Measurements from ENCODE around the gene BAIAP2.
"Not testable (repeated sequence)": the region's sequence is repeated elsewhere in the genome, so short reads cannot be mapped to it uniquely, and the experiment has no call there.

BAIAP2 gene

GRCh38 chr17:81026266-81027036 lies 8.5 kb upstream of the BAIAP2 start:
- Mint-ChIP-seq H3K4me3 (no peak overlapping the region), H3K27ac (no peak overlapping the region), H3K36me3 (no peaks in the 10 kb centered on the region), H3K4me1 (peaks cover 12% of the 10 kb centered on the region), H3K9me3 (peaks cover 3% of the 10 kb centered on the region)
- DNase-seq (ENCODE audit: low spot score in 2 of 2) (no peak), ATAC-seq (no peak)

- H3K4me3 Mint-ChIP-seq = no peak overlapping the region
- no peak for DNase-seq (ENCODE audit: low spot score in 2 of 2)
- ATAC-seq = no peak
- peaks cover 12% of the 10 kb centered on the region for H3K4me1 Mint-ChIP-seq
- H3K36me3 Mint-ChIP-seq = no peaks in the 10 kb centered on the region
- H3K9me3 Mint-ChIP-seq = peaks cover 3% of the 10 kb centered on the region
- H3K27ac Mint-ChIP-seq = no peak overlapping the region
Measured at GRCh38 chr17:81027038-81027437, 7.9 kb upstream of the BAIAP2 start.

- no peak overlapping the region for H3K27ac Mint-ChIP-seq
- H3K9me3 Mint-ChIP-seq = peaks cover 3% of the 10 kb centered on the region
- no peaks in the 10 kb centered on the region for H3K36me3 Mint-ChIP-seq
- peak; percentile 56 for ATAC-seq
- DNase-seq (ENCODE audit: low spot score in 2 of 2) = no peak
- no peak overlapping the region for H3K4me3 Mint-ChIP-seq
- peaks cover 13% of the 10 kb centered on the region for H3K4me1 Mint-ChIP-seq
Measured at GRCh38 chr17:81027591-81028505, 7.1 kb upstream of the BAIAP2 start.

- peaks cover 3% of the 10 kb centered on the region for H3K9me3 Mint-ChIP-seq
- H3K4me3 Mint-ChIP-seq = no peak overlapping the region
- DNase-seq (ENCODE audit: low spot score in 2 of 2) (no peak), ATAC-seq (no peak)
- no peaks in the 10 kb centered on the region for H3K36me3 Mint-ChIP-seq
- no peak overlapping the region for H3K27ac Mint-ChIP-seq
- H3K4me1 Mint-ChIP-seq = peaks cover 18% of the 10 kb centered on the region
Measured at GRCh38 chr17:81028506-81028858, 6.5 kb upstream of the BAIAP2 start.

- Mint-ChIP-seq H3K4me3 (no peak overlapping the region), H3K27ac (no peak overlapping the region), H3K36me3 (peaks cover 1% of the 10 kb centered on the region), H3K4me1 (peaks cover 21% of the 10 kb centered on the region), H3K9me3 (peaks cover 3% of the 10 kb centered on the region)
- DNase-seq (ENCODE audit: low spot score in 2 of 2) (no peak), ATAC-seq (no peak)
Measured at GRCh38 chr17:81029859-81030258, 5.1 kb upstream of the BAIAP2 start.

GRCh38 chr17:81030312-81030711 lies 4.6 kb upstream of the BAIAP2 start:
- not testable (repeated sequence) for ATAC-seq

GRCh38 chr17:81030741-81031565 lies 4.0 kb upstream of the BAIAP2 start:
- no peak overlapping the region for H3K27ac Mint-ChIP-seq
- no peak for ATAC-seq
- peaks cover 3% of the 10 kb centered on the region for H3K9me3 Mint-ChIP-seq
- H3K4me1 Mint-ChIP-seq = peaks cover 26% of the 10 kb centered on the region
- H3K4me3 Mint-ChIP-seq = no peak overlapping the region
- peaks cover 6% of the 10 kb centered on the region for H3K36me3 Mint-ChIP-seq
- DNase-seq (ENCODE audit: low spot score in 2 of 2) = no peak

More at GRCh38 chr17:81030312-81030711, 4.6 kb upstream of the BAIAP2 start:
- H3K36me3 Mint-ChIP-seq; H3K27ac Mint-ChIP-seq; H3K4me3 Mint-ChIP-seq; H3K9me3 Mint-ChIP-seq; DNase-seq (ENCODE audit: low spot score in 2 of 2): not testable (repeated sequence)
- peaks cover 21% of the 10 kb centered on the region for H3K4me1 Mint-ChIP-seq

- Mint-ChIP-seq H3K4me3 (no peak overlapping the region), H3K36me3 (peaks cover 6% of the 10 kb centered on the region), H3K27ac (no peak overlapping the region), H3K9me3 (peaks cover 2% of the 10 kb centered on the region), H3K4me1 (peaks cover 34% of the 10 kb centered on the region)
- DNase-seq (ENCODE audit: low spot score in 2 of 2) (no peak), ATAC-seq (no peak)
Measured at GRCh38 chr17:81031566-81032550, 3.1 kb upstream of the BAIAP2 start.

- H3K4me3 Mint-ChIP-seq = peak overlapping the region; percentile 69
- peaks cover 32% of the 10 kb centered on the region for H3K4me1 Mint-ChIP-seq
Measured at GRCh38 chr17:81032641-81033480, 2.1 kb upstream of the BAIAP2 start.

GRCh38 chr17:81033535-81034167 lies 1.3 kb upstream of the BAIAP2 start:
- Mint-ChIP-seq H3K36me3 (peaks cover 6% of the 10 kb centered on the region), H3K4me1 (peaks cover 28% of the 10 kb centered on the region), H3K4me3 (peak overlapping the region; percentile 69), H3K27ac (no peak overlapping the region), H3K9me3 (no peaks in the 10 kb centered on the region)
- ATAC-seq (no peak), DNase-seq (ENCODE audit: low spot score in 2 of 2) (no peak)

More at GRCh38 chr17:81032641-81033480, 2.1 kb upstream of the BAIAP2 start:
- peaks cover 6% of the 10 kb centered on the region for H3K36me3 Mint-ChIP-seq
- no peak overlapping the region for H3K27ac Mint-ChIP-seq
- no peak for ATAC-seq
- DNase-seq (ENCODE audit: low spot score in 2 of 2) = no peak
- H3K9me3 Mint-ChIP-seq = no peaks in the 10 kb centered on the region

GRCh38 chr17:81034168-81034777 lies 678 bp upstream of the BAIAP2 start:
- Mint-ChIP-seq H3K4me1 (peaks cover 28% of the 10 kb centered on the region), H3K9me3 (no peaks in the 10 kb centered on the region), H3K4me3 (peak overlapping the region; percentile 69), H3K36me3 (peaks cover 6% of the 10 kb centered on the region), H3K27ac (no peak overlapping the region)
- ATAC-seq (peak; percentile 28), DNase-seq (ENCODE audit: low spot score in 2 of 2) (no peak)

- DNase-seq (ENCODE audit: low spot score in 2 of 2) = peak in 1 of 2 donors; percentile 71
- Mint-ChIP-seq H3K4me3 (peak overlapping the region; percentile 69), H3K27ac (peak overlapping the region; percentile 45), H3K4me1 (peaks cover 28% of the 10 kb centered on the region), H3K36me3 (peaks cover 6% of the 10 kb centered on the region), H3K9me3 (no peaks in the 10 kb centered on the region)
- ATAC-seq = peak; percentile 35
Measured at GRCh38 chr17:81035521-81036196, 708 bp downstream of the BAIAP2 start.

Data from stimulated activated effector memory CD8-positive, alpha-beta T cell treated with anti-CD3 and anti-CD28 coated beads, Interleukin-12 subunit alpha, Interleukin-12 subunit beta, amount 100 ng/mL, for 72 hours (primary cell).